Right atrium auricular region (tissue), 2 donors: ENCODE results near the gene TOM1L2. TPM values are rescaled to one million over a fixed set of nuclear protein-coding genes. Genes with fewer than 3 reads are reported as not detected.

Source experiments
- DNase-seq: peaks from one replicate; pipeline ENCODE4 v3.0.0-alpha.2; 2019; ENCODE audit warnings: low spot score
- H3K27ac ChIP-seq, 2 donors: fragments of 200-600 bp; sonication (generic); 1 replicate in 1 of 2; 2 replicates in 1 of 2; pipeline ENCODE4 v1.5.1; 2016 to 2019
- H3K27me3 ChIP-seq, 2 donors: fragments of 200-600 bp; sonication (generic); one replicate each; pipeline versions ENCODE4 v1.5.1 to v1.6.0; 2017 to 2019
- H3K36me3 ChIP-seq: fragments of 200-600 bp; sonication (generic); one replicate; pipeline ENCODE4 v1.5.1; 2016
- H3K4me1 ChIP-seq, 2 donors: fragments of 200-600 bp; sonication (generic); one replicate each; pipeline versions ENCODE4 v1.5.1 to v1.6.0; 2017 to 2019
- H3K4me3 ChIP-seq, 2 donors: fragments of 200-600 bp; sonication (generic); 1 replicate in 1 of 2; 2 replicates in 1 of 2; pipeline ENCODE4 v1.5.1; 2017 to 2019; ENCODE audit warnings: mild to moderate bottlenecking in 1 of 2, moderate library complexity in 1 of 2
- H3K9me3 ChIP-seq, 2 donors: fragments of 200-600 bp; sonication (generic); one replicate each; pipeline ENCODE4 v1.5.1; 2019
- CTCF ChIP-seq, 2 donors: fragments of 200-600 bp; sonication (generic); IDR thresholded peaks; one replicate each; pipeline ENCODE4 v1.5.1; 2019; ENCODE audit warnings: antibody characterized with exemption in 2 of 2
- total RNA-seq, 2 donors: library from RNA; depleted of rRNA; stranded (reverse); fragments of >200 nt; gene quantifications; one replicate each; pipeline ENCODE4 v1.1.0, GENCODE V29; 2016

The TOM1L2 gene
- total RNA-seq, 2 donors from 2014 or later, result 186 to 347 TPM

- peak overlapping the region in 1 of 2 donors; percentile 66 for H3K27ac ChIP-seq
- no peak overlapping the region for H3K4me3 ChIP-seq
- TF ChIP-seq CTCF (IDR thresholded peaks at IDR 0.05), result no peak
- H3K4me1 ChIP-seq, result peaks cover 0 to 71% of the 10 kb centered on the region in 2 donors
- H3K27me3 ChIP-seq, result no peaks in the 10 kb centered on the region
- H3K36me3 ChIP-seq, result peaks cover 19% of the 10 kb centered on the region
- H3K9me3 ChIP-seq, result no peaks in the 10 kb centered on the region
- no peak for DNase-seq
Measured at GRCh38 chr17:17807440-17807839, 164.8 kb downstream of the TOM1L2 start.

- H3K4me3 ChIP-seq, result no peak overlapping the region
- TF ChIP-seq CTCF (IDR thresholded peaks at IDR 0.05), result no peak
- H3K9me3 ChIP-seq, result no peaks in the 10 kb centered on the region
- peaks cover 19% of the 10 kb centered on the region for H3K36me3 ChIP-seq
- peak overlapping the region; percentile 66 to 83 for H3K27ac ChIP-seq
- H3K27me3 ChIP-seq, result no peaks in the 10 kb centered on the region
- DNase-seq, result no peak
- peaks cover 0 to 64% of the 10 kb centered on the region in 2 donors for H3K4me1 ChIP-seq
Measured at GRCh38 chr17:17806611-17807274, 165.5 kb downstream of the TOM1L2 start.

- Histone ChIP-seq H3K27me3 (no peaks in the 10 kb centered on the region), H3K9me3 (no peaks in the 10 kb centered on the region), H3K4me1 (peaks cover 0 to 57% of the 10 kb centered on the region in 2 donors), H3K4me3 (no peak overlapping the region), H3K27ac (peak overlapping the region; percentile 66 to 83), H3K36me3 (peaks cover 19% of the 10 kb centered on the region)
- no peak for DNase-seq
- TF ChIP-seq CTCF (IDR thresholded peaks at IDR 0.05), result no peak
Measured at GRCh38 chr17:17806035-17806434, 166.2 kb downstream of the TOM1L2 start.

- H3K27ac ChIP-seq, result peak overlapping the region; percentile 66 to 83
Measured at GRCh38 chr17:17805575-17805974, 166.6 kb downstream of the TOM1L2 start.

GRCh38 chr17:17804007-17804406, 168.2 kb downstream of the TOM1L2 start:
- peaks cover 19% of the 10 kb centered on the region for H3K36me3 ChIP-seq
- TF ChIP-seq CTCF (IDR thresholded peaks at IDR 0.05), result no peak

More at GRCh38 chr17:17805575-17805974, 166.6 kb downstream of the TOM1L2 start:
- no peaks in the 10 kb centered on the region for H3K27me3 ChIP-seq
- H3K4me3 ChIP-seq, result no peak overlapping the region
- no peak for TF ChIP-seq CTCF (IDR thresholded peaks at IDR 0.05)
- H3K36me3 ChIP-seq, result peaks cover 15% of the 10 kb centered on the region
- no peak for DNase-seq
- peaks cover 0 to 53% of the 10 kb centered on the region in 2 donors for H3K4me1 ChIP-seq
- H3K9me3 ChIP-seq, result no peaks in the 10 kb centered on the region

More at GRCh38 chr17:17804007-17804406, 168.2 kb downstream of the TOM1L2 start:
- Histone ChIP-seq H3K27me3 (no peaks in the 10 kb centered on the region), H3K4me1 (peaks cover 0 to 45% of the 10 kb centered on the region in 2 donors), H3K4me3 (no peak overlapping the region), H3K9me3 (no peaks in the 10 kb centered on the region), H3K27ac (no peak overlapping the region)
- no peak for DNase-seq
